HG03469 (cell line): ENCODE results near the gene IL1RAP.
A peak's percentile ranks its signal among the peaks of the same experiment; 100 is the strongest.

Source experiments
- ATAC-seq: cut with Tn5 transposase; IDR thresholded peaks from one replicate; pipeline ENCODE4 v1.9.1; 2021; ENCODE audit warnings: mild to moderate bottlenecking, moderate library complexity, moderate number of reproducible peaks; ENCODE audit not compliant: unreplicated experiment

Gene IL1RAP

DNA sequence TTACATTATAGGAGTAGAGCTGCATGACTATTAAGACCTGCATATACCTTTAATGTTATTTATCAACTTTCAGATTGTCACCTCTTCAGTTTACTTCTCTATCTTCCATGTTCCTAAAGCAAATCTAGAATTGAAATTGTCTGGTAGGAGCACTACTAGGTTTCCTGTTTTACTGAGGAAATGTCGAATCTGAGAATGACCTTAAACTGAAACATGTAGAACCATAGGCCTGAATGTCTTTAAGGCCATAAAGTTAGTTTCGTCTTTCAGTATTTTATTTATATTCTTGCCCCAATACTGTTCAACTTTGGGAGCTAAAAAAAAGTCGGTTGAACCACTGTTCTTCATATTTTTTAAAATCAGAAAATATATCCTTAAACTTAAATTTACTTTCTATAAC lies 92.7 kb downstream of the IL1RAP start:
- no peak for ATAC-seq

DNA sequence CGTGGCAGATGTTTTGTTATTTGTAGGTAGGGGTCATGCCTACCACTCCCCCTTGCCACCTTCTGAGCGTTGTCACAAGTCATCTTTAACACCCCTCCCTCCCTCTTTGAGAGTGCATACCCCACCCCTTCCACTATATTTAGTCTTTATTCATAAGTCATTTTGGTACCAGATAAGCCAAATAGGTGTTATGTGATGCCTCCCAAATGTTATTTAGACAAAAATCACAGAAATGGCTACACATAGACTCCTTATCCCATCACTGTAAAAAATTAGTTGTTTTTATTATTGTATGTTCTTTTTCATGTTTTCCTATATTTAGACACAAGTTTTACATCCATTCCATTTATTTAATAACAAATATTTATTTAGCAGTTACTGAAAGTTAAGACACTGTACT lies 93.1 kb downstream of the IL1RAP start:
- ATAC-seq = no peak

DNA sequence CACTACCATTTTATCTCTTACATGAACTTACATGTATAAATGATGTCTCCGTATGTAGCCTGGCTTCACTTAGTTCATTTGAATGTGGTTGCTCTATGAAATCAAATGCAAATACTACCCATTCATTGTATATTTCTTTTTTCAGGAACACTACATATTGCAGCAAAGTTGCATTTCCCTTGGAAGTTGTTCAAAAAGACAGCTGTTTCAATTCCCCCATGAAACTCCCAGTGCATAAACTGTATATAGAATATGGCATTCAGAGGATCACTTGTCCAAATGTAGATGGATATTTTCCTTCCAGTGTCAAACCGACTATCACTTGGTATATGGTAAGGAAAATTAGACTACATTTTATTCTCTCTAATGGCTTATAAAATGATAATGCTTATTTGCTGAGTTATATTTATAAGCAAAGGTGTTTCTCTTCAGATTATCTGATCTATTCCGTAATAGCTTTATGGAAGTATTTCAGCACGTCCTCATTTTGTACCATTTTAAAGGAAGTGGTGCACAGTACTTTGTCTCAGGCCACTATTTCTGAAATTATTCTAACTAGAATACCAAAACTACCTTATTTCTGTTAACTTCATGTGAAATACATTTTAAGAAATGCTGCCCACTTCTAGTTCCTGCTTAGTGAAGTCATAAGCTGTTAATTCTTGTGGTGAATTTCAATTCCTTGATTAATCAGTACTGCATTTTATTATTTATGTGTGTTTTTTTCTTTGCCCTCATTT lies 95.1 kb downstream of the IL1RAP start:
- ATAC-seq = no peak

DNA sequence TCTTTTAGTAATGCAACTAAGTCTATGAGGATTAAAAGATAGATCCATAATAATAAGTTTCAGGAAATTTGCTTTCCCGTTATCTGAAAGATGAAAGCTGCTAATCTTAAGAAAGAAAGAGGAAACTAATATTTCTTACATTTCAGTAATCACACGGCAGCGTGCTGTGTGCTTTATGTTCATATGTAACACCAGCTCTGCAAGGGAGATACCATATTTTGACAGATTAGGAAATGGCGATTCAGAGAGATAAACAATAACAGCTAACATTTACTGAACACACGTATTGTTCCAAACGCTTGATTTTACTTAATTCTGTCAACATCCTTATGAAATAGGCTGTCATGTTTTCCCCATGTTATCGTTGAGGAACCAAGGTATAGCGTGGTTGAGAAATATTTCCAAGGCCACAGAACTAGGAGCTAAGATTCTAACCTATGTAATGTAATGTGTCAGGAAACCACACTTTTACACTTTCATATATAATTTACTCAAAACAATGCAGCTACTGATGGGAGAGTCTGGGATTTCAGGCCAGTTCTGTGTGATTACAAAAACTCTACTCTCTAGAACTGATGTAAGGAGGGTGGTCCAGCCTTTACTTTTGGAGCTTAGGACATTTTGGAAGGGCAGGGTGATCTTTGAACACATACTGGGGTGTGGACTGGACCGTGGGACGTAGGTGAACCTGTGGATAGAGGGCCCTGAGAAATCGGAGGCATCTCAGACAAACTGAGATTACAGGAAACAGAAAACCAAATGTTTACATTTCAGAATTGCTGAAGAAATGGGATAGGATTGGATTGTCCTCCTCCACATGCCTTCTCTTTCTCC lies 100.6 kb downstream of the IL1RAP start:
- ATAC-seq = no peak

DNA sequence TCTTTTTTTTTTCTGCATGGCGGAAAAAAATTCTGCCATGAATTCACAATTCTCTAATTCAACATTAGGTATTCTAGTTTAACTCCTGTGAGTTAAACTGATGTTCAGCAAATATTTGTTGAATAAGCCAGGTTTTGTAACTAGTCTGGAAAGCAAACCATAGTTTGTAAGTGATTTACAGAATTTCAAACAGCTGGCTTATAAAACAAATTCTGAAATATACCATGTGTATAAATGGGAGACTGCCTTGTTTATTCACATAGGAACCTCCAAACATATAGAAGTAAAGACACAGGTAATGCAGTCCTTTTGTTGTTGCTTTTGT lies 101.1 kb downstream of the IL1RAP start:
- ATAC-seq = no peak

DNA sequence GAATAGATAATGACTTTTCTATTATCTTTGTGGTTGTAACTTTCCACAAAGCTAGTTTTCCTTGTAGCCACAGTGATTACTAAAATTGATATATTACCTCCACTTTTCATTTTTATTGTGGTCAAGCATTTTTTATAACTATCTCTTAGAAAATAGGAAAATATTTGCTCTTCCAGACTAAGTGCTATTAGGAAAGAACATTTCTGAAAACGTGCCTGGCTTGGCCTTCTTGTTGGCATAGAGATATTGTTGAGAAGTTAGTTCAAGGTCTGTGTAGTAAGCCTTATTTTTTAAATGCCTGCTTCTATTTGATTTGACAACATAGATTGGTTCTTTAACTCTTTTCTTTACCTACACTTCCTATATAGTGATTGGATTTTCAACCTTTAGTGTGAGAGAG lies 101.7 kb downstream of the IL1RAP start:
- ATAC-seq = no peak

DNA sequence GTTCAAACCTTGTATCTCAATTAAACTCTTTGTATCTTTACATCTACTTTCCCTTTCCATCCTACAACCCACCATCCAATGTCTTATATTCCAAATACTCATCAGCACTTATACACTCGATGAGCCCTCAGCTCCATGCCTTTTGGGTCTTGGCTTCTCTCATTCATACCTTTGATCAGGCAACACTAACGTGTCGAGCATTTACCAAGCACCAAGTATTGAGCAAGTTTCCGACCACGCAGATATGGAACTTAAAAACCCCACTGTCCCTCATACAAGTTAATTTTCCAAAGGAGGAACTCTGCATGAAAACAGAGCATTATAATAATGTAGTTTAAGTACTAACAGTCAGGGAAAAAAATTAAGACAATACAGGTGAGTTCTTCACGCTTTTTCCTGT lies 102.8 kb downstream of the IL1RAP start:
- ATAC-seq = no peak

DNA sequence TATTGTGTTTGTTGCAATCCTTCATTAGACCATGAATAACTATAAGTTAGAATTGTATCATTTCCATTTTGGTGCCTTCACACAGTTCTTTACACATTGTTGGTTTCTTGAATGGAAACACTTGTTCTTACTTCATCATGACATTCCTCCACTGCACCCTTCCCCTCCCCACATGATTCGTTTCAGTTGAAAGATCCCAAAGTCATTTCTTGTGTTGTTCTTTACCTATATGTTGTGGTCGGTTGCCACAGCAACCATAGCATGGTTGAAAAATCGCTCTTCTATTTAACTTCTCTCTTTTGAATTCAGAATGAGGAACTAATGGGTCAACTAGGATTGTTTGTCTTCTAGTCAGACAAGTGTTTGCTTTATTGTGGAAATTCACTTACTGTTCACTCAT lies 103.3 kb downstream of the IL1RAP start:
- ATAC-seq = peak; percentile 85

DNA sequence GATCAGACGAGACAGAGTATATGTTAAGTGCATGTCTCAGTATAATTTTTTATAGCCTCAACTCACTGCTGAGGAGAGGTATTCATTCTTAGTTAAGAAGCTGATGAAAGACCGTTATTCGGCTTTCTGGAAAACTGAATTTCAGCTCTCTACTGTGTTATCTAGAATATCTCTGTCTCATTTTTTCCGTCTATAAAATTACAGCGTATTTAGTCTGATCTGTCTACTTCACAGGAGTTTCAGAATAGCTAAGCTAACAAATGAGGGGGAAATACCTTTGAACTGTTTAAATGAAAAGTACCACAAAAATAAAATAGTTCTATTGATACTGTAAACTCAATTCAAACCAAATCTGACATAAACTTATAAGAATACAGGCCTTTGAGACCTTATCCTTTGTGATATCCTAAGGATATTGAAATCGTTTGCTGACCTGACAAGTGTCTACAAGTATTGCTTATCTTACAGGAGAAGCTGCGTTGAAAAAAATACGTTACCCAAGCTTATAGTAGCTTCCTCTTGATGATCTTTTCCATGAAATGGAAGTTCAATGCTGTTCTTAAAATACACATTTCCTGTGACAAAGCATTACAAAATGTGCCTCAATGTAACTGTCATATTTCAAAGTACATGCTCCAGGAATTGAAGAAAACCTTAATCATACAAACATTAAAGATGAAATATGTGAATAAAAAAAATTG lies 104.6 kb downstream of the IL1RAP start:
- no peak for ATAC-seq

DNA sequence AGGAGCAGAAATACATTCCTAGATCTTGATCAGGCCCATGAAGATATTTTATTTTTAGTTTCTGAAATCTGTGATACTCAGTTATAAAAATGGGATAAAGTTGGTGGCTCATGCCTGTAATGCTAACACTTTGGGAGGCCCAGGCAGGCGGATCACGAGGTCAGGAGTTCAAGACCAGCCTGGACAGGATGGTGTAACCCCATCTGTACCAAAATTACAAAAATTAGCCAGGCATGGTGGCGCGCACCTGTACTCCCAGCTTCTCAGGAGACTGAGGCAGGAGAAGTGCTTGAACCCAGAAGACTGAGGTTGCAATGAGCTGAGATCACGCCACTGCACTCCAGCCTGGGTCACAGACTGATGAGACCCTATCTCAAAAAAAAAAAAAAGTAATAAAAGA lies 105.5 kb downstream of the IL1RAP start:
- no peak for ATAC-seq

DNA sequence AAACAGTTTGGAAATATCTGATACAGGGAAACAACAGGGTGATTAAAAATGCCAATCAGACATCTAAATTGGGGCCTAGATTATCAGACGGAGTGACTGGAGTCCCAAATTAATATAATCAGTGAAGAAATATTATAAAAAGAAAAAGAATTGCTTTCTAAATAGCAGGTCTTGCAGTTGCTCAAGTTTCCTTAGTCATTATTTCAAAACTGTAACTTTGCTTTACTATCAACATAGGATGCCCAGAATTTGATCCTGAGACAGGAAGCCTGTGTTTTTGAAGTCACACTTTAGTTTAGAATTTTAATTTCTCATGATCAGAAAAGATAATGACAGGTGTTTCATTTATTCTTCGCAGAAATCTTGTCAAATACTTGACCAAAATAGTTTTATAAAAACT lies 105.9 kb downstream of the IL1RAP start:
- ATAC-seq = no peak

DNA sequence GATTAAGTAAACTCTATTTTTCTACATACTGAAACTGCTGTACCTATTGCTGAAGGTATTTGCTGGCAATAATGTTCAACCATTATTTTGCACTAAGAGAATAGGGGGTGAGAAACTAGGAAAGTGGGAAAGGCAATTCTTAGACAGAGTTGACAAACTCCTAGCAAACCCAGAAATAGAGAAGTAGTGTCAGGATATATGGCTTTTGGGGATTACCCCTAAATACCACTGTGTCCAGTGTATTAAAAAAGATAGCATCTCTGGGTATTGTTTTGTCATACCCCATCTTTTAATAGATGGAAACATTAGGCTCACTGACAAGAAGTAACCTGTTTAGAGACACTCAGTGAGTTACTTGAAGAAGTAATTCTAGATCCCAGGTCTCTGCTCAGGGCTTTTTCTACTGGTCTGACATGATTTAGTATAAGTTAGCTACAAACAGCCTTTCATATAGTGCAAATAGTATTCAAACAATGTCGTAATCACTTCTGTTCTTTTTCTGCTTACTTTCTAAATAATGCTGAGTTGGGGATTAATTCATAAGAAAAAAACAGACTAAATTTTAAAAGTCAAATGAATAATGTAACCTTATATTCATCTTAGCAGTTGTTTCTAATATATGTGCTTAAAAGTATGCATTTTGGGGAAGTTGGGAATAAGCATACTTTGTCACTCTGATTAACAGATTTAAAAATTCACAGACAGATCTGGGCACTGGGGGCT lies 107.2 kb downstream of the IL1RAP start:
- no peak for ATAC-seq

DNA sequence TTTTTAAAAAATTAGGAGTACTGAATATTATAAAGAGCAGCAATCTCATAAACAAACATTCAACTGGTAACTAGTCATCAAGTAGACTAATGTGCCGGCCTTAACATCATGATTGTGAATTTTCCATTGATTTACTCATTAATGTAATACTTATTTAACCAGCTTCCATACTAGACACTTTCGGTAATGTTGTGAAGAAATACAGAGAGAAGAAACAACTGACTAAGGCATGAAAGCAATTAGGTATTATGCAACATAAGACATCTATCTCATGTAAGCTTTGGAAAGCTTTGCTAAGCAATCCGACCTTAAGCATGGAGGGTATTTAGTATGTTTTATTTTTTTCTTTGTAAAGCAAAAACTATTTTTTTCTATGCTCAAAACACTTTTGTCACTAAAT lies 108.0 kb downstream of the IL1RAP start:
- no peak for ATAC-seq

DNA sequence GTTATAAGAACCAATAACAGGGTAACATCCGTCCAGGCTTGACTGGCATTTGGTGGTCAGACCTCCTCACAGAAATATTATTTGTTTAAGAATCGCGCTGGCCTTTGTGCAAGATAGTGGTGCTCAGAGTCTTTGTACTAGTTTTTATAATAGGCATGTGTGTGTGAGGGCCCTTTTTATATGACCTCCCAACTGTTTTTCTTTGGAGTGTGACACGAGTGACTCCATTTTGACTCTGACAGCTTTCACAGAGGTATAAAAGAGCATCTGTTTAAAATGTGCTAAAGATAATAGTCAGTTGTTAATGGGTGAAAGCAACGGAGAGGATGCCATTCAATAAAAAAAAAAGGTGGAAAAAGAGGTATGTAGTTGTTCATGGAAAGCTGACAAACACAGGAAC lies 110.4 kb downstream of the IL1RAP start:
- no peak for ATAC-seq

DNA sequence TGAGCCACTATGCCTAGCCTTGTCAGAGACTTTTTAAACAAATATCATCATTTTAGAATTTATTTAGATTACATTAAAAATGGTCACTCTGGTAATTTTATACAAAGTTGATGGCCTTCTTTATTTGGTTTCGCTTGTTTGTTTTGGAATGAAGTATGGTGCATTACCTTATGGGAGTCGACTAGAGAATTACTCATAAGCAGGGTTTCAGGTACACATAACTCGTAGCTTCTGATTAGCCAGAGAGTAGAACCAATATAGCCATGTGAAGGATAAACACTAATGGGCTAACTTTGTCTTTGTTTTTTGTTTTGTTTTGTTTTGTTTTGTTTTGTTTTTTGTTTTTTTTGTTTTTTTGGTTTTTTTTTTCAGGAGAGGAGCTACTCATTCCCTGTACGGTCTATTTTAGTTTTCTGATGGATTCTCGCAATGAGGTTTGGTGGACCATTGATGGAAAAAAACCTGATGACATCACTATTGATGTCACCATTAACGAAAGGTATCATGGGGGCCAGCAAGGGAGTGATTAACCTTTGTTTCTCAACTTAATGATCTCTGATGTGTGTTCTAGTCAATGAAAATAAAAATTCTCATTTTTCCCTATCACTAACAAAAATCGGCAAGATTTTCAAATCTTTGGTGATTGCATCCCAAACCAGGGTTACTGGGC lies 113.2 kb downstream of the IL1RAP start:
- no peak for ATAC-seq

DNA sequence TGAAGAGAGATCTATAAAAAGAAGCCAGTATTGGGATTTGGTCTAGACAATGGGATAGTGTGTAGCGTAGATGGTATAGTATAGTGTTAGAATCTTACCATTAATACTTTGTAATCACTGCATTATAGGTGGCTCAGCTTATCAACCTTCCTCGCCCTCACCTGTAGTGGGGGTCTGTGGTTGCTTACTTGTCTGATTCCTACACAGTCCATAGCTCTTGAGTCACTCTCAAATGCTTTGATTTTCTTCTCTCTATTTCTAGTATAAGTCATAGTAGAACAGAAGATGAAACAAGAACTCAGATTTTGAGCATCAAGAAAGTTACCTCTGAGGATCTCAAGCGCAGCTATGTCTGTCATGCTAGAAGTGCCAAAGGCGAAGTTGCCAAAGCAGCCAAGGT lies 115.2 kb downstream of the IL1RAP start:
- no peak for ATAC-seq

DNA sequence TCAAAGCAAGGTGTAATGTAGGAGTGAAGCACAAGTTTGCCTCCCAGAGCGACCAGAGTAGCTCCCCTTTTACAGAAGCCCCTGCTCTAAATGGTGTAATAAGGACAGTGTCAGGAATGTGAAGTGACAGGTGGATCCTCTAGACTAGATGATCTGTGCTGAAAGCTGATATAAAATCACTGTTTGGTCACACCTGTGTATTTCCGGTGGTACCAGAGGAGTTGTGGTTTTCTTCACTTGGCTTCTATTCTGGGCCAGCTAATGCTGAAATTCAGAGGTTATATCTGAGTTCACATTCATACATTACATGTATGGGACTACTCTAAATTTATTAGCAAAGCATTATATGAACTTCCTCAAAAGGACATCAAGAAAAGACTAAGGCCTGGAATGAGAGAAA lies 117.4 kb downstream of the IL1RAP start:
- no peak for ATAC-seq

DNA sequence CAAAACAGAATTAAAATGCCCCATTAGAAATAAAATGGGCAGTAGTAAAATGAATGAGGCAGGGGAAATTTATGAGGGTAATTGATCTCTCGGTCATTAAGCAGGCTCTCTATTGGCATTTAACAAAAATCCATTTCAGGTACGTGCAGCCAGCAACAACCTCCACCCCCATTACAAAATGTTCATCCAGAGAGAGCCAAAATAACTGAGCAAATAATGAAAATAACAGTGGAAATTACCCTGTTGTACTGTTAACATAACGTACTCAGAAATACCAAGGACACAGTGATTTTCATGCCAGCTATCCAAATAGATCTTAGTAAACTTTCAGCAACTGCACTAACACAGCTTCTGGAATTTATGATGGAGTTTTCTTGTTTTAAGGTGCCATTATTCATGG lies 127.7 kb downstream of the IL1RAP start:
- ATAC-seq = no peak

DNA sequence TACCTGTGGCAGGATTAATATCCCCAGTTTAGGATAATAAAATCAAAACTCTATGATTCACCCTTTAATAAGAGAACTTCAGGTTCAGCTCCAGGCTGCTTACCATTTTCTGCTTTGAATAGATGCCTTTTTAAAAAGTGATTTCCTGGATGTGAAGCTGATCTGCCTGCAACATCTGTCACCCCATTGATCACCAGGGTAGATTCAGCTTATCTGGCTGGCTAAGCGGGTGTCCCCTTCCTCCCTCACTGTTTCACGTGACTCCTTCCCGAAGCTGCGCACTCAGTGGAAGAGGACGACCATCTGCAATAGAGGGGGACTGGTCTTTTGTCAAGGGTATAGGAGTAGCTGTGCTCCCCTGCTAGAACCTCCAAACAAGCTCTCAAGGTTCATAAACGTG lies 128.1 kb downstream of the IL1RAP start:
- no peak for ATAC-seq

DNA sequence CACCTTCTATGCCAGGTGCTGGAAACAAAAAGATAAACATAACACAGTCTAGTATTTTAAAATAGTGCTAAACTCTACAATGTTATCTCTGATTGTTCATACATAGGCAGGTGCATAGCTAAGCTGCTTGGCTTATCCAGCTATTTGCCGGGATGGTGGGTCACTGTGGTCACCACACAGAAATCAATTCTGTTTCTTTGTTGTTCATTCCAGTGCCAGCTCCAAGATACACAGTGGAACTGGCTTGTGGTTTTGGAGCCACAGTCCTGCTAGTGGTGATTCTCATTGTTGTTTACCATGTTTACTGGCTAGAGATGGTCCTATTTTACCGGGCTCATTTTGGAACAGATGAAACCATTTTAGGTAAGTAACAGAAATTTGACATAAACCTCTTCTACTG lies 130.2 kb downstream of the IL1RAP start:
- ATAC-seq = no peak

DNA sequence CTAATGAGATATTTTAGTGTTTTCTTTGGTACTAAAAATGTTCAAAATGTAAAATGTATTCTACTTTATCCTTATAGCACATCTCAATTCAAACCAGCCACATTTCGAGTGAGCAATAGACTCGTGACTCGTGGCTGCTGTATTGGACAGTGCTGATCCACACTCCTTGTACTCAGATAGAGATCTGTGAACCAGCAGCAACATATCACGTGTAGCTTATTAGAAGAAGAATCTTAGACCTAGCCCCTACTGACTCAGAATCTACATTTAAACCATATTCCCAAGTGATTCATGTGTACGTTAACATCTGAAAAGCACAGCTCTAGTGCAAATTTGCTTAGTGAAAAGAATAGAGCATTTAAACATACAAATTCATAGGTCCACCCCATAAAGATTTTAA lies 130.9 kb downstream of the IL1RAP start:
- no peak for ATAC-seq
